Ovary (tissue), 3 donors: ENCODE results near the gene VAV2.

Experiments used
- CTCF ChIP-seq, 3 donors: fragments of 450-650 bp in 2 of 3; fragments of 200-600 bp in 1 of 3; IDR thresholded peaks; one replicate each; pipeline versions ENCODE4 v1.5.1 to v1.8.0; 2016 to 2022; ENCODE audit warnings: antibody characterized with exemption in 3 of 3, mild to moderate bottlenecking in 1 of 3
- POLR2A ChIP-seq: fragments of 450-650 bp; IDR thresholded peaks from one replicate; pipeline ENCODE4 v1.6.1; 2017; ENCODE audit warnings: antibody characterized with exemption, mild to moderate bottlenecking, moderate library complexity
- donor health status: DM: no; HTN: no; CAD: no.

DNA sequence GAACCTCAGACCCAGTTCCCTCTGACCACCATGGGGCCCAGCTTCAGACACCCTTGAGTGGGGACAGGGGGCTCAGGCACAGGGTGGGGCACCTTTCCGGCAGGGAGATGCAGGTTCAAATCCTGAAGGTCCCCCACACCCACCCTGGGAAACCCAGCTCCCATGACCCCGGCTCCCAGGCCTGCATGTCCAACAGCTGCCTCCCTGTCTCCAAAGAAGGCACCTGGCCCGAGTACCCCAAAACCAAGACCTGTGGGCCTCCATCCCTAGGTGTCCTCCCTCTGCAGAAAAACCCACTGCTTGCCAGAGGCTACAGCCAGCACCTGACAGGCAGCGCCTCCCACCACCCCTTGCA lies 38.5 kb downstream of the VAV2 start:
- TF ChIP-seq CTCF (IDR thresholded peaks at IDR 0.05) (no peak), POLR2A (no peak)
